NCI-H2081 (cell line): ENCODE data around the gene CDH12.
"Not testable (repeated sequence)": the region's sequence is repeated elsewhere in the genome, so short reads cannot be mapped to it uniquely, and the experiment has no call there.

ENCODE experiments used
- DNase-seq, 2 experiments: peaks; one replicate each; lab custom pipeline; 2025; lab: John Stamatoyannopoulos, UW

Gene CDH12

DNA sequence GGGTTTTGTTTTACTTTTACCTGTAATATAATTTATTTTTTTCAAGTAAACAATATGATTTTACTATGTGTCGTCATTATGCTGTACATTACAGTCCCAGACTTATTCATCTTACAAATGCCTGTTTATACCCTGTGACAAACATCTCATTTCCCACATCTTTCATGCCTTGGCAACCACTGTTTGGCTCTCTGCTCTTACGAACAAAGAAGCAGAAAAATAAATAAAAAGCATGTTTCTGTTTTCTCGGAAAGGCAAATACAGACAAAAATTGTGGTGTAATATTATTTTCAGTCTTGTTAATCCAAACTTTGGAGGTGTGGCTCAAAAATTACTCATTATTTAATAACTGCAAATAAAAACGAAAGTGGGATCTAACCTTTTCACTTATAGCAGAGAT lies 393.0 kb downstream of the CDH12 start:
- no peak for DNase-seq

DNA sequence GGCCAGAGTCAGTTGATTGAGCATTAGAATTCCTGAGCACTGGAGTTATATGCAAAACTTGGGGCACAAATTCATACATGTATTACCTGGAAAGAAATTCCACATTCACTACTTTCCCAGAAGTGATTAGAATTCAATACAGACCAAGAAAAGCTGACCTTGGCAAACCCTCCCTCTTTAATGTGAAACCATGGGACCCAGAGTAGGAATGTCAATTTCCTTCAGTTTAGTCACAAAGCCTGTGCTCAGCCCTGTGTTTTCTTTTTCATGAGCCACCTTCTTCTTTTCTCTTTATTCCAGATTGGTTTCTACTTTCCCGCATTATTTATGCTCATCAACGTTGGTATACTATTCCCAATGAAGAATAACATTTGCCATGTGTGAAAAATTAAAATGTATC lies 420.2 kb downstream of the CDH12 start:
- DNase-seq = no peak

DNA sequence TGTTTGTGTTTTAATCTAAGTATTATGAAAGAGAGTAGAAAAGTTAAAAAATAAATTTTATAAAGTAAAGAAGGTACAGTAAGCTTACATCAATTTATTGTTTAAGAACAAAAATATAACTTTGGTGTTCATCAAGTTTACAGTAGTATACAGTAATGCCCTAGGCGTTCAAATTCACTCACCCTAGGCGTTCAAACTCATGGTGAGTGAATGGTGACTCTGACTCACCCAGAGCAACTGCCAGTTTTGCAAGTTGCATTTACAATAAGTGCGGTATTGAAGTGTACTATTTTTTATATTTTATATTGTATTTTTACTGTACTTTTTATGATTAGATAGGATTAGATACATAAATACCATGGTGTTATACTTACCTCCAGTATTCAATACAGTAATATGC lies 421.3 kb downstream of the CDH12 start:
- DNase-seq = no peak

DNA sequence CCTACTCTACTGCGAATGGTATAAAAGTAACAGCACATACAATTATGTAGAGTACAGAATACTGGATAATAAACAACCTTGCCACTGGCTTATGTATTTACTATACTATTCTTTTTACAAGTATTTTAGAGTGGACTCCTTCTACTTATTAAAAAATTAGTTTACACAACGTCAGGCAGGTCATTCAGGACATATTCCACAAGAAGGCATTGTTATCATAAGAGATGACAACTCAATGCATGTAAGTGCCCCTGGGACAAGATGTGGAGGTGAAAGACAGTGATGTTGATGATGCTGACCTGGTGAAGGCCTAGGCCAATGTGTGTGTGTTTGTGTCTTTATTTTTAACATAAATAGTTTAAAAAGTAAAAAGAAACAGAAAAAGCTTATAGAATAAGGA lies 421.7 kb downstream of the CDH12 start:
- peak in 1 of 2 experiments; percentile 49 for DNase-seq

DNA sequence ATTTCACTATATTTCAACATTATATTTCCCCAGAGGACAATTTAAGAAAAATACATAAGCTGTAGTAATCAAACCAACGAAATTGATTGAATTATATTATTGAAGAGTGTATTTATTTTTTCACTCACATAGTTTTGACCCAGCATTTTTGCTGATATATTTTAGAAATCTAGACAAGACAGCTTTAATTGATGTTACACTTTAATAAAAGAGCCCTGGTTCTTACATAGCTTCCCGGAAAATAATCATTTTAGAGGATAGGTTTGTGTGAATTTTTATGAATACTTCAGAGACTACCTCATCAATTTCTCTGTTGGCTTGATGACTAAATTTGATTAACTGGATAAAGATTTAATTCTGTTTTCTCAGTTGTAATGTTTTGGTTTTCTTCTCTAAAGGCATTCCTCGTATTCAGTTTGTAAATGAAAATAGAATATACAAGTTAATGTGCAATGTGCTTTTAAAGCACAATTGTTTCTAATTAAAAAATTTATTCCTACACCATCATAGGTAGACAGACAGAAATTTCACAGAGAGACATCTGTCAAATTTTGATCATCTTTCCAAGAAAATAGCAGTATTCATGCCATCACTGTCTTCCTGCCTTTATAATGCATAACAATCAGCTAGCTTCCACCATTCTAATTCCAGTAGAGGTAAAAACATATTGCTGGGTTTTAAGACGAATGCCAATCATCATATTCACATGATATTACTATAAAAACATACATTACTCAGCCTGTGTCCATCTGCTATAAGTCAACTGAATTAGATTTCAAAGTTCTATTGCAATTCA lies 441.4 kb downstream of the CDH12 start:
- DNase-seq = no peak

DNA sequence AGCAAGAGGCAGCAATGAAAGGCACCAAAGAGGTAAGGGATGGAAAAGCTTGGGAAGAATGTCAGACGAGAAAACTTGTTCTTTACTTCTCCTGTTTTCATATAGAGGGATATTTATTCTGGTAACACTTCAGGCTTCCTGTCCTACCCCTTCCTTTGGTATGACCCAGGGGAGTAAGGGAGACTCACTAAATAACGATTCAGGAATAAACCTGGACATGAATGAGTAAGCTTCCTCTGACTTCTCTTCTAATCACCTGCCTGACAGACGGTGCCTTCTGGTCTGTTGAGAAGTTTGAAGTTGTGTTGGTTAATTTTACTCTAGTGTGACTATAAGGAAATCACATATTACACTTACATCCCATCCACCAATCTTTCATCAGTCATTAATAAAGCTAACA lies 461.2 kb downstream of the CDH12 start:
- no peak for DNase-seq

DNA sequence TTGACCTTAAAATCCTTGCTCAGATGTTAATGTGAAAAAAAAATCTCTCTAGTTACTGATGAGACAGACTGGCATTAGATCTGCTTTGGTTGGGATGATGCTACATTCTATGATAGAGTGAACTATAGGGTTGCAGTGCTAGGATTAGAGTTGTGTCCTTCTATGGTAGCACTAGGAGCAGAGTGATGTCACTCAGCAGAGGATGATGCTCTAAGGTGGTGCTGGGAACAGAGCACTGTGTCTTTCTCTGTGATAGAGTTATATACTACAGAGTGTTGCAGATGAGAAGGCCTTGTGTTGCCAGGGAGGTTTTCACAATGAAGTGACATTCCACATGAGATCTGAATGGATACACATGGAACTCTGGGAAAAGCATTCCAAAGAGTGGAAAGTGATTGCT lies 462.3 kb downstream of the CDH12 start:
- DNase-seq = no peak

DNA sequence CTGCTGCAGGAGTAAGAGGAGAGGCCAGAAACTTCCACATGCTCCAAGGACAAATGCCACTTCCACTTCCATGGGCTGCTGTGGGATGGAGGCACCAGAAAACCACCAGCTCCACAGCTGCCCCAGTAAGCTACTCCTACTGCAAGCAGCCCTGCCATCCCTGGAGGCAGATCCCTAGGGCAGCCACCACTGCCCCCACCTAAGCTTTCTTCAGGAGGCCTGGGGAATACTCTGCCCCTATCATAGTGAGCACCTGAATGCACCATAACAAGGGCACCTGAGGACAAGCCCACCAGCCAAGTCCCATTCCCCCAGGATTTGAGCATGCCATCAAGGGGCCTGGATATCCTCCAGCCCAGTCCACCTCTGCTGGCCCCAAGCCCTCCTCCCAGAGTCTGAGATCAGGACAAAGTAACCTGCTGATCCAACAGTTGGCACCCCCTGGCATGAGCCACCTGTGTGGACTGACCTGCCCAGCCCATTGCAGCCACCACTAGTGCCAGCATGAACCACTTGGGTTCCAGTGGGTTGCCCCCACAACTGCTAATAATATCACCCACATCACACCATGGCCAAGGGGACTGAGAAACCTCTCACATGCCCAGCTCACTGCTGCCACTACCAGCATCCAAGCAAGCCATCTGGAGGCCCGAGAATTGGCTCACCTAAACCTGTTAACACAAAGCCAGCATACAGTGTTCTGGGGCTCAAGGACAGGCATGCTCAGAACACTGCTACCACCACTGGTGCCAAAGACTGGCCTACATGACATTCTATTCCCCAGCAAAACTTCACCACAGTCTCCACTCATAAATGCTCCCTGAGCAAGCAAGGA lies 480.1 kb downstream of the CDH12 start:
- DNase-seq = no peak

DNA sequence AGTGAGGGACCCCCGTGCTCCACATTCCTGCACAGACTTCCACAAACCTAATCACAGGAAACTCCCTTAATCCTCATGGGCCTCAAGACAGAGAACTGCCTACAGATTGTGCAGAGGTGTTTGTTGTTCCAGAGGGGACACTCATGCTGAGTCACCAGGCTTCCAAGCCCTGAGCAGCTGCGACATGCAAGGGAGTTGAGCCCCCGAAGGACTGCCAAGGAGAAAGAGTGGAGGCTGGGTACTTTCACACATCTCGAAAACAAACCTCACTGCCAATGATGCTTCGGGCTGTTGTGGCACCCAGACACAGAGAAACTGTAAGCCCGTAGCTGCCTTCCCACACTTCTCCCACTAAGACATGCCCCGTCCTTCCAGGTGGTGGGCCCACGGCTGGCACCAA lies 480.8 kb downstream of the CDH12 start:
- DNase-seq = no peak

DNA sequence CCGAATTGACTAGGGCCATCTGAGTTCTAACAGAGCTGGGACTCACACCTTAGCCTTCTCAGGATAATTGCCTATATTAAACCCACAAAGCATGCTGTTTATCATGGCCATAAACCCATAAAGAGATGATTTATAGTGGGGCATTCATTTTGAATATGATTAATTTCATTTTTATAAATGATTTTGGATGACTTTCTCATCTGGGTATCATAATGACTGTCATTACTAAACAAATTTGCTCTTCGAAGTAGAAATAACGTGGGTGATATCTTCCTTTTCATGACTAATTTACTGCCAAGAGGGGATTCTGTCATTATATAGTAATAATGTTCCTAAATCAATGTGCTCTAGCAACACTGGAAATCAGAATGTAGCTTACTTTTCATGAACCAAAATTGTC lies 498.2 kb downstream of the CDH12 start:
- DNase-seq = peak in 1 of 2 experiments; percentile 32

DNA sequence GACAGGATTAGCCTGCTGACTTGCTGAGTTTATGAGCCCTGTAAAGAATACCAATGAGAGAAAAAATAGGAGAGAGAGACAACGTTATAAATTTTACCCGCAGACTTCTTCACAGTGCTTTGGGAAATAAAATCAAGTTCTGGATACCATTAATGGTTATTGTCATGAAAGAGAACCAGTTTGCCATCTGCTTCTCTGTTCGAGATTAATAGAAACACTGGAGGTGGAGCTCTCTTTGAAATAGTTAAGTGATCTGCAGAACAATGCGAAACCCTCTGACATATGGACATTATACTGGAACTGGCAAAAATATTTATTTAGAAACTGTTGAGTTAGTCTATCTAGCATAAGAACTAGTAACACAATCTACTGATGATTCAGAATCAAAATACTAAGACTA lies 500.7 kb downstream of the CDH12 start:
- no peak for DNase-seq

DNA sequence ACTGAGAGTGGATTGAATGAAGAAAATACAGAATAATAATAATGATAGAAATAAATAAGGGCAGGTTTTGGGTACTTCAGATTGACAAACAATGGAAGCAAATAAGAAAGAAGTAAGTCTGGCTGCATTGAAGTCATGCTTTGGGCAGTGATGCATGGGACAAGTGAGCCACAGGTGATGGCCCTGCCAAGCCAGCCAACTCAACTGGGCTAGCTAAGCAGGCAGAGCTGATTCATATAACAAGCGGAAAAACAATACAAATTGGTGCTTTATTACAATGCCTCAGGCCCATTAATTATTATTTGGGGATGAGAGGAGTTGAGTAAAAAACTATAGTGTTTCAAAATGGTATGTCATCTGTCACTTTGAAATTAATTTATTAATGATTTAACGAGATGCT lies 502.0 kb downstream of the CDH12 start:
- no peak for DNase-seq

DNA sequence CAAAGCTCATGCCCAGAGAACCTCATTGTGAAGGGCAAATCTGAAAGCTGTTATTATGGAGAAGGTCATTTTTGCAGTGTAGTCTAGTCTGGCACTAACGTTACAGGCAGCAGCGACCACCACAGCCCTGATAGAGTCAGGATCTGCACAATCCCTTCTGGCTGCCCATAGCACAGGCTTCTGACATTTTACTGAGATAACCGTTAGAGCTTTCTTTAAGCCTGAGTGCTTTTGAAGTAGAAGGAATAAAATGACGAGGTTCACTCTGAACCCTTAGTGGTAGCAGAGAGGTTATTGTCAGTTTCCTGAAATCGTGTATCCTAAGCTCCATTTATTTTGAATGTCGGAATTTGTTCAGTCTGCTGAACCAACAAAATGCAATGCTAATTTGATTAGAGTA lies 505.1 kb downstream of the CDH12 start:
- no peak for DNase-seq

DNA sequence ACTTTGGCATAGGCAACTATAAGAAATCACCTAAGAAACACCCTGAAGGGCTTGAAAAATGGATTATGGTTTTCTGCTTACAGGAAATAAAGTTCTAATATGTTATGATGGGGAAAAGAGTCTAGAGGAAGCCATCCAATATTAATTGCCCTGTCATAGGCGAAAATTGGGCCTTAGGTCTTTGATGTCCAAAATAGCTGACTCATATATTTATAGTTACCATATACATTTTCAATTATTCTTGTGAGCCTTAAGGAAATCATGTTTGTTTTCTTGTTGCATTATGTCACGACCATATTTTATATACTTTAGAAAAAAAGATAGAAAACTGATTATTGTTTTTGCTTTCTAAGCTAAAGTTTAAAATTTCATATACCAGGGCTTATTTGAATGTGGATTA lies 509.1 kb downstream of the CDH12 start:
- DNase-seq = no peak

DNA sequence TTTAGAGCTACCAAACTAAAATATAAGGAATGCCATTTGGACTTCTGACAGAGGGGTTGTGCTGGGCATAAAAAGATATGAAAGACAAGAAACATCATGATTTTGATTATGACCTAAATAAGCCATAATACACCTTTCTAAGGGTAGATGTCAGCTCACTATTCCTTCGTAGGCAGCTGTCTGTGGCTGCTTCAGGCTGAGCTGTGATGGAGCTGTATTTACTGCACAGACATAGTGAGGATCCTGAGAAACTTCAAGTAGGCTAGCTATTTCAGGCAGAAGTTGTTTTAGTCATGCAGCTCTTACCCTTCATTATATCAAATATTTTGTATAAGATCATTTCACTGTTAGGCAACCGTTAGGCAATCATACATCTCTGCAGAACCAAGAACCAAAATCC lies 511.7 kb downstream of the CDH12 start:
- DNase-seq = no peak

DNA sequence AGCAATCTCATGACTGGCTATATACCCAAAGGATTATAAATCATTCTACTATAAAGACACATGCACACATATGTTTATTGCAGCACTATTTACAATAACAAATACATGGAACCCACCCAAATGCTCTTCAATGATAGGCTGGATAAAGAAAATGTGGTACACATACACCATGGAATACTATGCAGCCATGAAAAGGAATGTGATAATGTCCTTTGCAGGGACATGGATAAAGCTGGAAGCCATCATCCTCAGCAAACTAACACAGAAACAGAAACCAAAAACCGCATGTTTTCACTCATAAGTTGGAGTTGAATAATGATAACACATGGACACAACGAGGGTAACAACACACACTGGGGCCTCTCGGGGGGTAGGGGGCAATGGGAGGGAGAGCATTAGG lies 520.2 kb downstream of the CDH12 start:
- DNase-seq = not testable (repeated sequence)

DNA sequence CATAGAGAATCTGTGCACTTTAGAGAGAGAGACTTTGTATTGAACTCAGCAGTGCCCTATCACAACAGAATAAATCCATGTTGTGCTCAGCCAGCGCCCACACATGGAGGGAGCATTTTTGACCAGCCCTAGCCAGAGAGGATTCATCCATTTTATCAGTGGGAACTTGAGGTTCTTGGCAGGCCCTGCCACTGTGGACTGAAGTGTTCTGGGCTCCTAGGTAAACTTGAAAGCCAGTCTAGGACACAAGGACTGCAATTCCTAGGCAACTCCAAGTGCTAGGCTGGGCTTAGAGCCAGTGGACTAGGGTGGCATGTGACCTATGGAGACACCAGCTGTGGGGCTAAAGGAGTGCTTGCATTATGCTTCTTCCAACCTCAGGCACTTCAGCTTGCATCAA lies 523.5 kb downstream of the CDH12 start:
- DNase-seq = no peak

DNA sequence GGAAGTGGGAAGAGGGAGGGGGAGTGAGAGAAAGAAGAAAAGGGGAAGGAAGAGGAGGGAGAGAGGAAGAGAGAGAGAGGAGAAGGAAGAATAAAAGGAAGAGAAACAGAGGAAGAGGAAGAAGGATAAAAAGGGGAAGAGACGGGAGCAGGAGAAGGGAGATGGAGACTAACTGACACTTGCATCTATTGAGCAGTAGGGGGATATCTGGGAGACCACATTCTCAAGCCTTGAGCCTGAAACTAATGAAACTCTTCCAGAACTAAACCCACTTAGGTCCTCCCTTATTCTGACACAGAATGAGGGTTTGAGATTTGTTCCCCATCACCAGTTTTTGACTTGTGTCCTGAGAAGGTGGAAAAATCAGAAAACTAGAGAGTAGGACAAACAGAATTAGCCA lies 533.3 kb downstream of the CDH12 start:
- DNase-seq = no peak

DNA sequence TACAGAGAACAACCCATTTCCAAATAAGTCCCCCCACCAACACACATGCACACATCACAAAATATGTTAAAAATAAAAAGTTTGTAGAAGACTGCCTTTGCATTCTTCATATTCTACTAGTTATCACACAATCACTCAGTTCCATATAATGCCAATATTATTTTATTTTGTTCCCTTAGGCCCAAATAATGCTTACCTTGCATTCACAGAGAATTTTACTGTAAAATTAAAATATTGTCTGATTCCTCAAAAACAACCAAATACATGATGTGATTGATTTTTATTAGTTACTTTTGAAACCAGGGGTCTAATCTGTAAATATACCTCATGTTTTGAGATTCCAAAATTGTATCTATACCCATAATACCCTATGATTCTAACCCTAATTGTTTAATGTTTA lies 536.9 kb downstream of the CDH12 start:
- no peak for DNase-seq

DNA sequence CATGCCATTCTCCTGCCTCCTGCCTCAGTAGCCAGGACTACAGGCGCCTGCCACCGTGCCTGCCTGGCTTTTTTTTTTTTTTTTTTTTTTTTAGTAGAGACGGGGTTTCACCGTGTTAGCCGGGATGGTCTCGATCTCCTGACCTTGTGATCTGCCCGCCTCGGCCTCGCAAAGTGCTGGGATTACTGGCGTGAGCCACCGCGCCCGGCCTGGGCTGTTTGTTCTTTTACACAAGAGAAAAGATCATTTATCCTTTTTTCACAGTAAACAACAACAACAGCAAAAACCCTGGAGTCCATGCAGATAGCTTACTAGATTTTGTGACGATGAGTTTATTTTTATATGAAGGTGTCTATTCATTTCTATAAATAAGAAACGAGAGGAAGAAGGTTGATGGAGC lies 538.1 kb downstream of the CDH12 start:
- not testable (repeated sequence) for DNase-seq

DNA sequence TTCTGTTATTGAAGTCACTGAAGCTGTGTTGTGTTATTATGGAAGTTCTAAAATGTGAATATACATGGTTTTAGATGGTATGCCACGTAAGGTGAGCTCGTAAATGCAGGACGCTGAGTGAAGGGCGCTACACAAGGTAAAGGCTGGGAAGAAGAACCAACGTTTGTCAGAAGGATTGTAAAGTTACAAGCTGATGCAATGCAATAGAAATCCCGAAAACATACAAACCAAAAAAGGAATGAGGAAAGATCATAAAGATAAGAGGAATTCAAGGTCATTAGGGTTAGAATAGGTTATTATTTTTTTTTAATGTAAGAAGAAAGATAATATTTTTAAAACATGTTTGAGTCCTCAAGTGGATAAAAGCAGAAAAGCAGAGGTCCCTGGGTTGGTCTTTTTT lies 538.6 kb downstream of the CDH12 start:
- no peak for DNase-seq

DNA sequence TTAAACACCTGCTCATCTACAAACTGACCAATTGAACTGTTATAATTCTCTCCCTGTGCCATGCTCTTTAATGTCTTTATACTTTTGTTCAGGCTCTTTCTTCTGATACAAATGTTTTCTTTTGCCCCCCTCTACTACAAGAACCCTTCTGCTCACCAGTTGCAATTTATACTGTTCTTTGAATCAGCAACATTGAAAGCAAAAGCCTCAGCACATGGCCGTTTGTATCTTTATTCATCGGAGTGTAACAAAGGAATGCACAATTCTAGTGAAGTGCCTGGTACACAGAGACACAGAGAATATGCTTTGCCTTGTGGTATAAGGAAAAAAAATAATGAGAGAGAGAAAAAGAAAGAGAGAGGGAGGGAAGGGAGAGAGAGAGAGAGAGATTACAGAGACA lies 547.1 kb downstream of the CDH12 start:
- no peak for DNase-seq

DNA sequence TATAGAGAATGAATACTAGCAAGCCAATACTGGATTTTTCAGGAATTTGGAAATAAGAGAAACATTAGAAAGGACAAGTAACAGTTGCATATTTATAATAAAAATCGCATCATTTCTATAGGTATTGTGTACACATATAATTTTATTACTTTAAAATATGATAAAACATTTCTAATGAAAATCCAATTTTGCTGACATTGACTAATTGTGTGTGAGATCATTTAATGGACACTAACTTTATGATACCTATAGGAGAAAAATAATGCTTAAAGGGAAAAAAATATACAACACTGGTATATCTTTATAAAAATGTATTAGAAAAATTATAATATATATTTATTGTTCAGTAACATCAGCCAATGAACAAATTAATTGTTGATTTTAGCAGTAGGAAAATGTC lies 557.3 kb downstream of the CDH12 start:
- DNase-seq = no peak

DNA sequence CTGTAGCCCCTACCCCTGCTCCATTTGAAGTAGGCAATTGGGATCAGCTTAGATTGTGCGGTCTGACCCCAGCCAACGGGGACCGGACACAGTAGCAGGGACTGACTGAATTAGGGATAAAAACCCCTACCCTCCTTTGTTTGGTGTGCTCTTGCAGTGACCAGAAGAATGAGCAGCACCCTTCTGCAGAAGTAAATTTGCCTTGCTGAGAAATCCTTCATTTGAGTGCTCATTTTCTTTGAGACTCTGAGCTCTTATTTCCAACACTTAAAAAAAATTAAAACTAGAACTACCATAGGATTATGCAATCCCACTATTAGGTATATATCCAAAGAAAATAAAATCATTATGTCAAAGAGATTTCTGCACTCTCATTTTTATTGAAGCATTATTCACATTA lies 560.0 kb downstream of the CDH12 start:
- DNase-seq = no peak
